ENCODE results near the gene CDH5.

CDH5 gene

DNA sequence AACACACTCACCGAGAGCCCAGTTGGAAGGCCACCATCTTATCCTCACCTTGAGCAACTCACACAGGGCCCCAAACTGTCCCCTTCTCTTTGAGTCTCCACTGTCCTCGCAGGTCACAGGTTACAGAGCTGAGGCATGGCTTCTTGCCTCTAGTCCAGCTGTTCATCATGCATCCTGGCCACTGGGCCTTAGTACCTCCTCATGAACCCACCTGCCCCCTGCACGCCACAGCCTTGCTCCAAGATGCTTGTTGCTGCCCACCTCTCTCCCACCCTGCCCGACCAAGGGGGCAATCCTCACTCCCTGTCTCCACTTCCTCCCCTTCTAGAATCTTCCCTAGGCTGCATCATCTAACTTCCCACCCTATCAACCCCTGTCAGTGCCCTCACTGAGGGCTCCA is 17.1 kb downstream of the CDH5 start:
- TF ChIP-seq, protein P1, sequence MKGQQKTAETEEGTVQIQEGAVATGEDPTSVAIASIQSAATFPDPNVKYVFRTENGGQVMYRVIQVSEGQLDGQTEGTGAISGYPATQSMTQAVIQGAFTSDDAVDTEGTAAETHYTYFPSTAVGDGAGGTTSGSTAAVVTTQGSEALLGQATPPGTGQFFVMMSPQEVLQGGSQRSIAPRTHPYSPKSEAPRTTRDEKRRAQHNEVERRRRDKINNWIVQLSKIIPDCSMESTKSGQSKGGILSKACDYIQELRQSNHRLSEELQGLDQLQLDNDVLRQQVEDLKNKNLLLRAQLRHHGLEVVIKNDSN (IDR thresholded peaks at IDR 0.05) = no peak
- no peak for TF ChIP-seq NFIC (IDR thresholded peaks at IDR 0.05)

DNA sequence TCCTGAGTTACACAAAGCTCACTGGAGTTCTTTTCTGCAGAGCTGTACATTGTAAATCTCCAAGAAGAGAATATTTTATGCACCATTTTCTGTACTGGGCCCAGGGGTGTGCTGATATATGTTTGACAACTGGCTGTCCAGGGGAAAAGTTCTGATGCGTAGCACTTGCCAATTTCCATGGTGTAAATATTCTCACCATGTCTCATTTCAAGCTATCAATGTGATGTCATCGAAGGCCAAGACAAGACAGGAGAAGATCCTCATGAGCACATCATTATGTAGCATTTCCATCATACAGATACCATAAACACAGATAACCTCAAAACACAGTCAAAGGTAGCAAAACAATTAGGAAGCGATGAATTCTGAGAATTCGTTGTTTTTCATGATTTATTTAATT is 18.9 kb downstream of the CDH5 start:
- TF ChIP-seq, protein P2, sequence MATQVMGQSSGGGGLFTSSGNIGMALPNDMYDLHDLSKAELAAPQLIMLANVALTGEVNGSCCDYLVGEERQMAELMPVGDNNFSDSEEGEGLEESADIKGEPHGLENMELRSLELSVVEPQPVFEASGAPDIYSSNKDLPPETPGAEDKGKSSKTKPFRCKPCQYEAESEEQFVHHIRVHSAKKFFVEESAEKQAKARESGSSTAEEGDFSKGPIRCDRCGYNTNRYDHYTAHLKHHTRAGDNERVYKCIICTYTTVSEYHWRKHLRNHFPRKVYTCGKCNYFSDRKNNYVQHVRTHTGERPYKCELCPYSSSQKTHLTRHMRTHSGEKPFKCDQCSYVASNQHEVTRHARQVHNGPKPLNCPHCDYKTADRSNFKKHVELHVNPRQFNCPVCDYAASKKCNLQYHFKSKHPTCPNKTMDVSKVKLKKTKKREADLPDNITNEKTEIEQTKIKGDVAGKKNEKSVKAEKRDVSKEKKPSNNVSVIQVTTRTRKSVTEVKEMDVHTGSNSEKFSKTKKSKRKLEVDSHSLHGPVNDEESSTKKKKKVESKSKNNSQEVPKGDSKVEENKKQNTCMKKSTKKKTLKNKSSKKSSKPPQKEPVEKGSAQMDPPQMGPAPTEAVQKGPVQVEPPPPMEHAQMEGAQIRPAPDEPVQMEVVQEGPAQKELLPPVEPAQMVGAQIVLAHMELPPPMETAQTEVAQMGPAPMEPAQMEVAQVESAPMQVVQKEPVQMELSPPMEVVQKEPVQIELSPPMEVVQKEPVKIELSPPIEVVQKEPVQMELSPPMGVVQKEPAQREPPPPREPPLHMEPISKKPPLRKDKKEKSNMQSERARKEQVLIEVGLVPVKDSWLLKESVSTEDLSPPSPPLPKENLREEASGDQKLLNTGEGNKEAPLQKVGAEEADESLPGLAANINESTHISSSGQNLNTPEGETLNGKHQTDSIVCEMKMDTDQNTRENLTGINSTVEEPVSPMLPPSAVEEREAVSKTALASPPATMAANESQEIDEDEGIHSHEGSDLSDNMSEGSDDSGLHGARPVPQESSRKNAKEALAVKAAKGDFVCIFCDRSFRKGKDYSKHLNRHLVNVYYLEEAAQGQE (IDR thresholded peaks at IDR 0.05; ENCODE audit: low read depth) = no peak
- TF ChIP-seq RAD21 (IDR thresholded peaks at IDR 0.05; ENCODE audit: low read depth) = no peak
- TF ChIP-seq TEAD4 (IDR thresholded peaks at IDR 0.05) = no peak
- no peak for TF ChIP-seq YY1 (IDR thresholded peaks at IDR 0.05; ENCODE audit: low read depth)
- no peak for TF ChIP-seq CREB1 (IDR thresholded peaks at IDR 0.05; ENCODE audit: low read depth)
- TF ChIP-seq EGR1 (IDR thresholded peaks at IDR 0.05) = no peak
- TF ChIP-seq, protein P3, sequence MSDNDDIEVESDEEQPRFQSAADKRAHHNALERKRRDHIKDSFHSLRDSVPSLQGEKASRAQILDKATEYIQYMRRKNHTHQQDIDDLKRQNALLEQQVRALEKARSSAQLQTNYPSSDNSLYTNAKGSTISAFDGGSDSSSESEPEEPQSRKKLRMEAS (IDR thresholded peaks at IDR 0.05) = no peak
- no peak for TF ChIP-seq ZBTB7A (IDR thresholded peaks at IDR 0.05; ENCODE audit: low read depth)
- no peak for TF ChIP-seq CEBPB (IDR thresholded peaks at IDR 0.05)
- TF ChIP-seq TCF12 (IDR thresholded peaks at IDR 0.05; ENCODE audit: low read depth) = no peak
- no peak for TF ChIP-seq TAF1 (IDR thresholded peaks at IDR 0.05; ENCODE audit: low read depth)
- no peak for TF ChIP-seq NFIC (IDR thresholded peaks at IDR 0.05)
- no peak for TF ChIP-seq EP300 (IDR thresholded peaks at IDR 0.05; ENCODE audit: borderline replicate concordance)
- TF ChIP-seq, protein P1 (IDR thresholded peaks at IDR 0.05) = no peak
- no peak for TF ChIP-seq FOXM1 (IDR thresholded peaks at IDR 0.05; ENCODE audit: borderline replicate concordance, low read depth)

DNA sequence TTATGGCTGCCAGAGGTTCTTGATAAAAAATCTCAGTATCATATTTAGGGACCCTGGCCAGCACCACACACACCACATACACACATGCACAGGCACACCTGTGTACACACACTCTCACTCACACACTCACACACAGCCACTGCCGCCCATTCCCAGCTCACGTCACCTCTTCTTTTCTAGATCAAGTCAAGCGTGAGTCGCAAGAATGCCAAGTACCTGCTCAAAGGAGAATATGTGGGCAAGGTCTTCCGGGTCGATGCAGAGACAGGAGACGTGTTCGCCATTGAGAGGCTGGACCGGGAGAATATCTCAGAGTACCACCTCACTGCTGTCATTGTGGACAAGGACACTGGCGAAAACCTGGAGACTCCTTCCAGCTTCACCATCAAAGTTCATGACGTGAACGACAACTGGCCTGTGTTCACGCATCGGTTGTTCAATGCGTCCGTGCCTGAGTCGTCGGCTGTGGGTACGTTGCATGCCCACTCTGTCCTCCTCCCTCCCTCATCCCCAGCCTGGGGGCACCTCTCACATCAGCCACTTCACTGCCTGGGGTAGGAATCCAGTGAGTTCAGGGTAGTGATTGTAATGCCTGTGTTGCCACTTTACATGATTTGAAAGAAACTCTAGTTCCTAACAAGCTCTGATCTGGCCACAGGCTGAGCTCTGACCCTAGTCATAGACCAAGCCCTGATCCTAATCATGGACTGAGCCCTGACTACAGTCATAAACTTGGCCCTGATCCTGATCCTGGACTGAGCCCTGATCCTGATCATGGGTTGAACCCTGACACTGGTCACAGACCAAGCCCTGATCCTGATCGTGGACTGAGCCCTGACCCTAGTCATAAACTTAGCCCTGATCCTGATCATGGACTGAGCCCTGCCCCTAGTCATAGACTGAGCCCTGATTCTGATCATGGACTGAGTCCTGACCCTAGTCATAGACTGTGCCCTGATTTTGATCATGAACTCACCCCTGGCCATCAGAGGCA is 20.4 kb downstream of the CDH5 start:
- TF ChIP-seq FOXM1 (IDR thresholded peaks at IDR 0.05; ENCODE audit: borderline replicate concordance, low read depth) = no peak
- TF ChIP-seq ZBTB7A (IDR thresholded peaks at IDR 0.05; ENCODE audit: low read depth) = no peak
- no peak for TF ChIP-seq RAD21 (IDR thresholded peaks at IDR 0.05; ENCODE audit: low read depth)
- TF ChIP-seq, protein P3 (IDR thresholded peaks at IDR 0.05) = no peak
- no peak for TF ChIP-seq YY1 (IDR thresholded peaks at IDR 0.05; ENCODE audit: low read depth)
- TF ChIP-seq CREB1 (IDR thresholded peaks at IDR 0.05; ENCODE audit: low read depth) = no peak
- TF ChIP-seq EGR1 (IDR thresholded peaks at IDR 0.05) = no peak
- no peak for TF ChIP-seq TCF12 (IDR thresholded peaks at IDR 0.05; ENCODE audit: low read depth)
- no peak for TF ChIP-seq TAF1 (IDR thresholded peaks at IDR 0.05; ENCODE audit: low read depth)
- TF ChIP-seq, protein P1 (IDR thresholded peaks at IDR 0.05) = no peak
- no peak for TF ChIP-seq CEBPB (IDR thresholded peaks at IDR 0.05)
- TF ChIP-seq, protein P2 (IDR thresholded peaks at IDR 0.05; ENCODE audit: low read depth) = no peak
- TF ChIP-seq NFIC (IDR thresholded peaks at IDR 0.05) = no peak
- no peak for TF ChIP-seq EP300 (IDR thresholded peaks at IDR 0.05; ENCODE audit: borderline replicate concordance)
- TF ChIP-seq TEAD4 (IDR thresholded peaks at IDR 0.05) = no peak

DNA sequence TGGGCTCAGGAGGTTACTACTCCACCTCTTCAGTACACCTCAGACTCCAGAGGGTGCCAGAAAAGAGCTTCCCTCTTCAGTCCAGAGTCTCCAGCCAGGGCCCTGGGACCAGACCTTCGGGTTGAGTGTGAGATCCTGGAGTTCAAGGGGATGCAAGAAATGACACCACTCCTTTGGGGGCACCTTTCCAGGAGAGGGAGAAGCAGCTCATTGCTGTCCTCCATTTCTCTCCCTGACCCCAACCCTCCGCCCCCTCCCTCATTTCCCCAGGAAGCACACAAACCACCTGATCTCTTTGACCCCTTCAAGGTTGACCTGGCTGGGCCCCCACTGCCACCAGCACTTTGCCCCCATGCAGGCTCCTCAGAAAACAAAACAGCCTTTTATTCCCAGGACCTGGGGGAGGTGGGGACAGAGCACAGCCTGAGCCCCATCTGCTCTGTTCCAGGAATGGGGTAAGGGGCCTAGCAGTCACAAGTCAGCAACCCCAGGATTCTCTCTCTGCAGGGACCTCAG is 21.4 kb downstream of the CDH5 start:
- no peak for TF ChIP-seq TAF1 (IDR thresholded peaks at IDR 0.05; ENCODE audit: low read depth)
- TF ChIP-seq, protein P2 (IDR thresholded peaks at IDR 0.05; ENCODE audit: low read depth) = no peak
- no peak for TF ChIP-seq ZBTB7A (IDR thresholded peaks at IDR 0.05; ENCODE audit: low read depth)
- no peak for TF ChIP-seq NFIC (IDR thresholded peaks at IDR 0.05)
- TF ChIP-seq CREB1 (IDR thresholded peaks at IDR 0.05; ENCODE audit: low read depth) = no peak
- no peak for TF ChIP-seq TCF12 (IDR thresholded peaks at IDR 0.05; ENCODE audit: low read depth)
- TF ChIP-seq, protein P1 (IDR thresholded peaks at IDR 0.05) = no peak
- no peak for TF ChIP-seq CEBPB (IDR thresholded peaks at IDR 0.05)
- no peak for TF ChIP-seq EGR1 (IDR thresholded peaks at IDR 0.05)
- no peak for TF ChIP-seq RAD21 (IDR thresholded peaks at IDR 0.05; ENCODE audit: low read depth)
- TF ChIP-seq, protein P3 (IDR thresholded peaks at IDR 0.05) = no peak
- TF ChIP-seq EP300 (IDR thresholded peaks at IDR 0.05; ENCODE audit: borderline replicate concordance) = no peak
- no peak for TF ChIP-seq FOXM1 (IDR thresholded peaks at IDR 0.05; ENCODE audit: borderline replicate concordance, low read depth)
